ENCODE measurements around the gene SSH3. TPM values are rescaled to one million over a fixed set of nuclear protein-coding genes. Genes with fewer than 3 reads are reported as not detected.

The SSH3 gene
- total RNA-seq, 1 donor from 2014 or later, result 5.1 TPM

DNA sequence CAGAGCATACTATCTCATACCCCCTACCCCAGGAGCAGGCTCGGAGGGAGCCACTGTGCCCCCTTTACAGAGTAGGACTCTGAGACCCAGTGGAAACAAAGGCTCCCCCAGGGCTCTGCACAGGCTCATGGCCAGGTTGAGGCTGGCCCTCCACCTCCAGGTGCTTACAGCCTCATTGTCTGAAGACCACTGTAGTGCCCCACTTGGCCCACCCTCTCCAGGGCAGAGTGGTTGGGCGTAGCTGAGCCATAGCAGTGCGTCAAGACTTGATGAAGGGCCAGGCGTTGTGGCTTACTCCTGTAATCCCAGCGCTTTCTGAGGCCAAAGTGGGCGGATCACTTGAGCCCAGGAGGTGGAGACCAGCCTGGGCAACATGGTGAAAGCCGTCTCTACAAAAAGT lies 12.5 kb upstream of the SSH3 start:
- ChIA-PET CTCF (interaction anchor here (1.3 kb wide), 1 partner anchor 27 kb away, joined by 4 read pairs; no protein-coding TSS in a partner anchor), POLR2A (interaction anchor here (0.9 to 4.5 kb wide), 5 partner anchors 12 to 62 kb away, joined by 3 to 51 read pairs (median 11); partner anchors contain the start of gene SSH3)
- no peak for ATAC-seq (ENCODE audit: low read depth)
- no peak for DNase-seq
- H3K9me3 Mint-ChIP-seq, result no peaks in the 10 kb centered on the region
- no peak overlapping the region for H3K27ac Mint-ChIP-seq
- H3K4me1 Mint-ChIP-seq, result peaks cover 50% of the 10 kb centered on the region
- peaks cover 57% of the 10 kb centered on the region for H3K36me3 Mint-ChIP-seq (ENCODE audit: low read depth)
- H3K4me3 Mint-ChIP-seq, result no peak overlapping the region
- H3K27me3 Mint-ChIP-seq, result no peaks in the 10 kb centered on the region
- intact Hi-C loops (cut with micrococcal nuclease), result no loop called here
- TF ChIP-seq, protein P1, sequence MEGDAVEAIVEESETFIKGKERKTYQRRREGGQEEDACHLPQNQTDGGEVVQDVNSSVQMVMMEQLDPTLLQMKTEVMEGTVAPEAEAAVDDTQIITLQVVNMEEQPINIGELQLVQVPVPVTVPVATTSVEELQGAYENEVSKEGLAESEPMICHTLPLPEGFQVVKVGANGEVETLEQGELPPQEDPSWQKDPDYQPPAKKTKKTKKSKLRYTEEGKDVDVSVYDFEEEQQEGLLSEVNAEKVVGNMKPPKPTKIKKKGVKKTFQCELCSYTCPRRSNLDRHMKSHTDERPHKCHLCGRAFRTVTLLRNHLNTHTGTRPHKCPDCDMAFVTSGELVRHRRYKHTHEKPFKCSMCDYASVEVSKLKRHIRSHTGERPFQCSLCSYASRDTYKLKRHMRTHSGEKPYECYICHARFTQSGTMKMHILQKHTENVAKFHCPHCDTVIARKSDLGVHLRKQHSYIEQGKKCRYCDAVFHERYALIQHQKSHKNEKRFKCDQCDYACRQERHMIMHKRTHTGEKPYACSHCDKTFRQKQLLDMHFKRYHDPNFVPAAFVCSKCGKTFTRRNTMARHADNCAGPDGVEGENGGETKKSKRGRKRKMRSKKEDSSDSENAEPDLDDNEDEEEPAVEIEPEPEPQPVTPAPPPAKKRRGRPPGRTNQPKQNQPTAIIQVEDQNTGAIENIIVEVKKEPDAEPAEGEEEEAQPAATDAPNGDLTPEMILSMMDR (IDR thresholded peaks at IDR 0.05), result no peak

DNA sequence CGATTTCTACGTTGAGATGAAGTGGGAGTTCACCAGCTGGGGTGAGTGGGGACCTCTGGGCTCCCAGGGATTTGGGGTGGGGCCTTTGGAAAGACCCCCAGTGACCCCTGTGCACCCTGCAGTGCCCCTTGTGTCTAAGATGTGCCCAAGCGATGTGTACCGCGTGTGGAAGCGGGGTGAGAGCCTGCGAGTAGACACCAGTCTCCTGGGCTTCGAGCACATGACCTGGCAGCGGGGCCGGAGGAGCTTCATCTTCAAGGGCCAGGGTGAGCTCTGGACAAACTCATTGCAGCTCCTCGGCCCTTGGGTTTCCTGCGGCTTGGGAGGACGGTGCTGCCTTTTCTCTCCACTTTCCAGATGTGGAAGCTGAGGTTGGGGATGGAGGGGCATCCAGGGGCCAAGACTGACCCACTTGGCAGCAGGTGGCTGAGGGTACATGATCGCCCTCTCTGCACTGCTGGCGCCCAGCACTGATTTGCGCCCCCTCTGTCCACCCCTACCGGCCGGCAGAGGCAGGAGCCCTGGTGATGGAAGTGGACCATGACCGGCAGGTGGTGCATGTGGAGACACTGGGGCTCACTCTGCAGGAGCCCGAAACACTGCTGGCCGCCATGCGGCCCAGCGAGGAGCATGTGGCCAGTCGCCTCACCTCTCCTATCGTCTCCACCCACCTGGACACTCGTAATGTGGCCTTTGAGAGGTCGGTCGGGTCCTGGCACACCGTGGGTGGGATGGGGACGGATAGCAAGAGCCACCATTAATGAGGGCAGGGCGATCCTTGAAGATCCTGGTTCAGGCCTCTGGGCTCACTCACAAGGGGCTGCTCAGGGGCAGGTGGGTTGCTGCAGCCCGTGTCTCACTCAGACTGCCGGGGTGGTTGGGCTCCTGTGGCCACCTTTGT lies 11.6 kb upstream of the SSH3 start:
- POLR2A ChIA-PET, result interaction anchor here (0.6 to 4.5 kb wide), 9 partner anchors 11 to 522 kb away, joined by 3 to 51 read pairs (median 4); partner anchors contain the start of gene SSH3
- TF ChIP-seq, protein P1 (IDR thresholded peaks at IDR 0.05), result no peak
- Mint-ChIP-seq H3K27me3 (no peaks in the 10 kb centered on the region), H3K9me3 (peaks cover 5% of the 10 kb centered on the region), H3K27ac (no peak overlapping the region), H3K36me3 (ENCODE audit: low read depth) (peaks cover 60% of the 10 kb centered on the region), H3K4me1 (peaks cover 43% of the 10 kb centered on the region), H3K4me3 (no peak overlapping the region)
- intact Hi-C loops (cut with micrococcal nuclease), result no loop called here
- CTCF ChIA-PET, result interaction anchor here (1.3 kb wide), 1 partner anchor 26 kb away, joined by 4 read pairs; no protein-coding TSS in a partner anchor
- DNase-seq (no peak), ATAC-seq (ENCODE audit: low read depth) (no peak)

DNA sequence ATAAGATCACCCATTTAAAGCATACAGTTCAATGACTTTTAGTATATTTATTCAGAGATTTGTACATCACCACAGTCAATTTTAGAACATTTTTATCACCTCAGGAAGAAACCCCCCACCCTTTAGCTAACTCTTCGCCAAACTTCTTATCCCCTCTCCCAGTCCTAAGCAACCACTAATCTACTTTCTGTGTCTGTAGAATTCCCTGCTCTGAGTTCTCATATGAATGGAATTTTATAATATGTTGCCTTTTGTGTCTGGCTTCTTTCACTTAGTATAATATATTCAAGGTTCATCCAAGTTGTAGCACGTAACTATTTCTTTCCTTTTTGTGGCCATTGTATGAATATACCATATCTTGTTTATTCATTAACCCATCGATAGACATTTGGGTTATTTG lies 10.7 kb upstream of the SSH3 start:
- H3K36me3 Mint-ChIP-seq (ENCODE audit: low read depth), result peaks cover 55% of the 10 kb centered on the region
- no peak for DNase-seq
- H3K9me3 Mint-ChIP-seq, result peaks cover 8% of the 10 kb centered on the region
- CTCF ChIA-PET, result interaction anchor here (1.5 kb wide), 1 partner anchor 25 kb away, joined by 4 read pairs; no protein-coding TSS in a partner anchor
- no peak for ATAC-seq (ENCODE audit: low read depth)
- TF ChIP-seq, protein P1 (IDR thresholded peaks at IDR 0.05), result no peak
- POLR2A ChIA-PET, result interaction anchor here (0.6 to 1.2 kb wide), 4 partner anchors 14 to 523 kb away, joined by 3 to 4 read pairs (median 4); no protein-coding TSS in a partner anchor
- peak overlapping the region; percentile 50 for H3K4me3 Mint-ChIP-seq
- intact Hi-C loops (cut with micrococcal nuclease), result no loop called here
- peaks cover 33% of the 10 kb centered on the region for H3K4me1 Mint-ChIP-seq
- H3K27me3 Mint-ChIP-seq, result no peaks in the 10 kb centered on the region
- H3K27ac Mint-ChIP-seq, result no peak overlapping the region

DNA sequence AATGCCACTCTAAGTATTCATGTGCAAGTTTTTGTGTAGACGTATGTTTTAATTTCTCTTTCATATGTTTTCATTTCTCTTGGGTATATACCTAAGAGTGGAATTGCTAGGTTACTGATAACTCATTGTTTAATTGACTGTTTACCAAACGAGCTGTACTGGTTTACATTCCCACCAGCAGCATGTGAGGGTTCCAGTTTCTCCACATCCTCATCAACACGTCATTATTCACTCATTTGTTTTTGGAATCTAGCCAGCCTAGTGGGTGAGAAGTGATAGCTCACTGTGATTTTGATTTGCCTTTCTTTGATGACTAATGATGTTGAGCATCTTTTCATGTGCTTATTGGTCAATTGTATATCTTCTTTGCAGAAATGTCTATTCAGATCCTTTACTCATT lies 10.2 kb upstream of the SSH3 start:
- ChIA-PET POLR2A (interaction anchor here (0.7 to 1.8 kb wide), 5 partner anchors 10 to 248 kb away, joined by 3 to 7 read pairs (median 4); partner anchors contain the start of gene SSH3), CTCF (interaction anchor here (1.5 kb wide), 1 partner anchor 25 kb away, joined by 4 read pairs; no protein-coding TSS in a partner anchor)
- no peak for DNase-seq
- H3K4me1 Mint-ChIP-seq, result peaks cover 29% of the 10 kb centered on the region
- H3K27me3 Mint-ChIP-seq, result no peaks in the 10 kb centered on the region
- H3K9me3 Mint-ChIP-seq, result peaks cover 8% of the 10 kb centered on the region
- no peak for ATAC-seq (ENCODE audit: low read depth)
- TF ChIP-seq, protein P1 (IDR thresholded peaks at IDR 0.05), result no peak
- peaks cover 59% of the 10 kb centered on the region for H3K36me3 Mint-ChIP-seq (ENCODE audit: low read depth)
- intact Hi-C loops (cut with micrococcal nuclease), result no loop called here
- H3K4me3 Mint-ChIP-seq, result no peak overlapping the region
- no peak overlapping the region for H3K27ac Mint-ChIP-seq

DNA sequence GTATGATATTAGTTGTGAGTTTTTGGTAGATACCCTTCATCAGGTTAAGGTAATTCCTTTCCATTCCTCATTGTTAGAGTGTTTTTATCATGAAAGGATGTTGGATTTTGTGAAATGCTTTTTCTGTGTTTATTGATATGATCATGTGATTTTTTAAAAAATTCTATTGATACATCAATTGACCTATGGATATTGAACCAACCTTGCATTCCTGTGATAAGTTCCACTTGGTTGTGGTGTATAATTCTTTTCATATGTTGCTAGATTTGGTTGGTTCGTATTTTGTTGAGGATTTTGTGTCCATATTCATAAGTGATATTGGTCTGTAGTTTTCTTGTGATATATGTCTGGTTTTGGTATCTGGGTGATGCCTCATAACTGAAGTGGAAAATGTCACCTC lies 7.5 kb upstream of the SSH3 start:
- Mint-ChIP-seq H3K36me3 (ENCODE audit: low read depth) (peaks cover 79% of the 10 kb centered on the region), H3K4me3 (no peak overlapping the region), H3K27me3 (no peaks in the 10 kb centered on the region), H3K27ac (no peak overlapping the region), H3K9me3 (peaks cover 8% of the 10 kb centered on the region), H3K4me1 (peaks cover 18% of the 10 kb centered on the region)
- intact Hi-C loops (cut with micrococcal nuclease), result no loop called here
- TF ChIP-seq, protein P1 (IDR thresholded peaks at IDR 0.05), result no peak
- ATAC-seq (ENCODE audit: low read depth), result no peak
- ChIA-PET CTCF (interaction anchor here (0.7 to 0.8 kb wide), 2 partner anchors 21 to 50 kb away, joined by 3 read pairs; no protein-coding TSS in a partner anchor), POLR2A (interaction anchor here (2.6 kb wide), 1 partner anchor 22 kb away, joined by 8 read pairs; no protein-coding TSS in a partner anchor)
- DNase-seq, result no peak

Data from activated B cell treated with CpG ODN at 0.5 μM for 24 hours (primary cell).